Loucy (cell line): Measurements from ENCODE around the gene MCF2L.

Experiments used
- H2AFZ ChIP-seq: fragments of 200-600 bp; sonication (generic); 2 replicates; pipeline ENCODE4 v1.6.0; 2016; ENCODE audit warnings: antibody characterized with exemption, mild to moderate bottlenecking, low read length, moderate library complexity
- H3F3A ChIP-seq: fragments of 200-600 bp; 2 replicates; pipeline ENCODE4 v1.6.0; 2016; ENCODE audit warnings: antibody characterized with exemption, low read depth, mild to moderate bottlenecking
- H3K27me3 ChIP-seq: fragments of 200-600 bp; sonication (generic); 2 replicates; pipeline ENCODE4 v1.6.1; 2014; ENCODE audit warnings: low read length, mild to moderate bottlenecking; ENCODE audit not compliant: insufficient read depth, poor library complexity, severe bottlenecking
- H3K36me3 ChIP-seq: fragments of 200-600 bp; sonication (generic); 2 replicates; pipeline ENCODE4 v1.6.1; 2016; ENCODE audit warnings: low read length; ENCODE audit not compliant: insufficient read depth
- H3K4me1 ChIP-seq: fragments of 200-600 bp; sonication (generic); 2 replicates; pipeline ENCODE4 v1.5.1; 2014; ENCODE audit warnings: low read length, mild to moderate bottlenecking; ENCODE audit not compliant: insufficient read depth, poor library complexity, severe bottlenecking
- H3K4me2 ChIP-seq: fragments of 200-600 bp; sonication (generic); 2 replicates; pipeline ENCODE4 v1.6.0; 2014; ENCODE audit warnings: antibody characterized with exemption, low read length, low read depth, mild to moderate bottlenecking; ENCODE audit not compliant: poor library complexity, severe bottlenecking
- H3K4me3 ChIP-seq: fragments of 200-600 bp; sonication (generic); 2 replicates; pipeline ENCODE4 v1.5.1; 2014; ENCODE audit warnings: low read length, mild to moderate bottlenecking, mixed read lengths; ENCODE audit not compliant: poor library complexity, severe bottlenecking
- H3K79me2 ChIP-seq: fragments of 200-600 bp; sonication (generic); 2 replicates; pipeline ENCODE4 v1.6.1; 2014; ENCODE audit warnings: low read length; ENCODE audit not compliant: insufficient read depth
- H3K9ac ChIP-seq: fragments of 200-600 bp; sonication (generic); 2 replicates; pipeline ENCODE4 v1.6.0; 2014; ENCODE audit warnings: mild to moderate bottlenecking, low read depth, low read length, moderate library complexity; ENCODE audit not compliant: poor library complexity, severe bottlenecking
- H3K9me2 ChIP-seq: fragments of 200-600 bp; sonication (generic); replicated peaks from 2 replicates; pipeline ENCODE4 v1.6.1; 2016; ENCODE audit warnings: low read depth, low read length, mixed read lengths
- H3K9me3 ChIP-seq: fragments of 200-600 bp; sonication (generic); 2 replicates; pipeline ENCODE4 v1.6.1; 2014; ENCODE audit warnings: mild to moderate bottlenecking, antibody characterized with exemption, low read length, low read depth; ENCODE audit not compliant: insufficient read depth
- H4K20me1 ChIP-seq: fragments of 200-600 bp; sonication (generic); 2 replicates; pipeline ENCODE4 v1.6.0; 2014; ENCODE audit warnings: antibody characterized with exemption, low read length, mild to moderate bottlenecking; ENCODE audit not compliant: insufficient read depth, poor library complexity, severe bottlenecking
- CTCF ChIP-seq: fragments of 200-600 bp; sonication (generic); conservative IDR thresholded peaks from 2 replicates; pipeline ENCODE4 v1.5.1; 2014; ENCODE audit warnings: mild to moderate bottlenecking, antibody characterized with exemption, low read length
- EZH2phosphoT487 ChIP-seq: fragments of 200-600 bp; IDR thresholded peaks from 2 replicates; pipeline ENCODE4 v1.6.1; 2018; ENCODE audit warnings: antibody characterized with exemption, mild to moderate bottlenecking, moderate library complexity, borderline replicate concordance

MCF2L gene

GRCh38 chr13:113115363-113116205 is 146.6 kb downstream of the MCF2L start:
- no peaks in the 10 kb centered on the region for H3K9me2 ChIP-seq
- no peaks in the 10 kb centered on the region for H3K9me3 ChIP-seq
- H3F3A ChIP-seq: no peaks in the 10 kb centered on the region
- no peak overlapping the region for H3K4me3 ChIP-seq
- TF ChIP-seq CTCF: no peak
- H3K36me3 ChIP-seq: no peaks in the 10 kb centered on the region
- H3K9ac ChIP-seq: no peak overlapping the region
- H4K20me1 ChIP-seq: no peaks in the 10 kb centered on the region
- no peaks in the 10 kb centered on the region for H3K79me2 ChIP-seq
- H3K4me2 ChIP-seq: no peak overlapping the region
- no peak overlapping the region for H2AFZ ChIP-seq
- peaks cover 4% of the 10 kb centered on the region for H3K4me1 ChIP-seq
- no peaks in the 10 kb centered on the region for H3K27me3 ChIP-seq

GRCh38 chr13:113116206-113116800 is 147.3 kb downstream of the MCF2L start:
- TF ChIP-seq CTCF: no peak
- TF ChIP-seq EZH2phosphoT487: no peak
- Histone ChIP-seq H3F3A (no peaks in the 10 kb centered on the region), H3K36me3 (no peaks in the 10 kb centered on the region), H3K9me3 (no peaks in the 10 kb centered on the region), H3K79me2 (no peaks in the 10 kb centered on the region), H2AFZ (no peak overlapping the region), H3K9me2 (no peaks in the 10 kb centered on the region), H4K20me1 (no peaks in the 10 kb centered on the region), H3K4me1 (peaks cover 4% of the 10 kb centered on the region), H3K27me3 (no peaks in the 10 kb centered on the region), H3K4me3 (no peak overlapping the region), H3K9ac (no peak overlapping the region), H3K4me2 (no peak overlapping the region)

GRCh38 chr13:113116871-113117271 is 147.9 kb downstream of the MCF2L start:
- no peak for TF ChIP-seq CTCF
- no peak for TF ChIP-seq EZH2phosphoT487
- Histone ChIP-seq H2AFZ (no peak overlapping the region), H3K9me3 (no peaks in the 10 kb centered on the region), H3K36me3 (no peaks in the 10 kb centered on the region), H3K9ac (no peak overlapping the region), H3K9me2 (no peaks in the 10 kb centered on the region), H3K4me3 (no peak overlapping the region), H4K20me1 (no peaks in the 10 kb centered on the region), H3K4me2 (no peak overlapping the region), H3K4me1 (peaks cover 4% of the 10 kb centered on the region), H3K27me3 (no peaks in the 10 kb centered on the region), H3K79me2 (no peaks in the 10 kb centered on the region), H3F3A (no peaks in the 10 kb centered on the region)
